NCI-H146 treated with DMSO at 0.1 percent for 48 hours (cell line): Measurements from ENCODE around the gene GALNTL6.
"Not testable (repeated sequence)": the region's sequence is repeated elsewhere in the genome, so short reads cannot be mapped to it uniquely, and the experiment has no call there.

ENCODE experiments used
- DNase-seq: peaks from one replicate; lab custom pipeline; 2025; ENCODE audit not compliant: unreplicated experiment; lab: John Stamatoyannopoulos, UW

GALNTL6 gene

GRCh38 chr4:172787111-172787510 lies 973.9 kb downstream of the GALNTL6 start:
- DNase-seq = no peak

DNA sequence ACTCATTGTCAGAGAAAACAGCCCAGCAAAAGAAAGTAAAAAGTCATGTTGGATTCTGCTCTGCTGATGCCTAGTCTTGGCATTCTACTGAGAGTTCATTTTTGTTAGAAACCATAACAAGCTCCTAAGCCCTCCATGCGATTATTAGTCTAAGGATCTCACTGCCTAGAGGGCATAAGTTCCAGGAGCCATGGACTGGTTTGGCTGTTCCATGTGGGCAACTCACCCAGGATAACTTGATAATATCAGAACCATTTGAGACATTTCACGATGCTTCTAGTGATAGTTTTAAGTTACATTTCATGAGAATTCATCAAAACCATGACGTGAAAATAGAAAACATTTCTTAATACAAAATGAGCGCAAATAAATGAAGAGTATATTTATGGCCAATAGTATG lies 978.6 kb downstream of the GALNTL6 start:
- no peak for DNase-seq

GRCh38 chr4:172793565-172794306 lies 980.5 kb downstream of the GALNTL6 start:
- no peak for DNase-seq

GRCh38 chr4:172794307-172794703 lies 981.1 kb downstream of the GALNTL6 start:
- no peak for DNase-seq

DNA sequence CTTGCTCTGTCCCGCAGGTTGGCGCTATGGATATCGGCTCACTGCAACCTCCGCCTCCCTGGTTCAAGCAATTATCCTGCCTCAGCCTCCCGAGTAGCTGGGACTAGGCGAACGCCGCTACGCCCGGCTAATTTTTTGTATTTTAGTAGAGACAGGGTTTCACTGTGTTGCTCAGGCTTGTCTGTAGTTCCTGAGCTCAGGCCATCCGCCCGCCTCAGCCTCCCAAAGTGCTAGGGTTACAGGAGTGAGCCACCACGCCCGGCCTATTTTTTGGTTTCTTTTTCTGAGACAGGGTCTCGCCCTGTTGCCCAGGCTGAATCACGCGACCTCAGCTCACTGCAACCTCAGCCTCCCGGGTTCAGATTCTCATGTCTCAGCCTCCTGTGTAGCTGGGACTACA lies 984.1 kb downstream of the GALNTL6 start:
- not testable (repeated sequence) for DNase-seq

DNA sequence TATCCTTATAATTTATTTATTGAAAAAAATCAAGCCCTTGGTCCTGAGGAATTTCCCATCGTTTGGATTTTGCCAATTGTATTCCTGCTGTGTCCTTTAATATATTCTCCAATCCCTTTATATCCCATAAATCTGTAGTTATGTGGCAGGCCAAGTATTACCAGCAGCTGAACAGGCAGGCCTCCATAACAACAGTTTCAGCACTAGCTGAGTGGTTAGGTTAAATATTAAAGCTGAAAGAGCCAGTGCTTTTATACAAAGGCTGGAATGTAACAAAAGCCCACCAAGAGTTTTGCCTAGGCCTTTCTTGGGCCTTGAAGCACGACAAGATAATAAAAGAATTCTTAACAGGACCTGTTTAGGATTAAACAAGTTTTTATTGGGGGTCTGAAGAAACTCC lies 988.8 kb downstream of the GALNTL6 start:
- no peak for DNase-seq

GRCh38 chr4:172806841-172807240 lies 993.6 kb downstream of the GALNTL6 start:
- no peak for DNase-seq

DNA sequence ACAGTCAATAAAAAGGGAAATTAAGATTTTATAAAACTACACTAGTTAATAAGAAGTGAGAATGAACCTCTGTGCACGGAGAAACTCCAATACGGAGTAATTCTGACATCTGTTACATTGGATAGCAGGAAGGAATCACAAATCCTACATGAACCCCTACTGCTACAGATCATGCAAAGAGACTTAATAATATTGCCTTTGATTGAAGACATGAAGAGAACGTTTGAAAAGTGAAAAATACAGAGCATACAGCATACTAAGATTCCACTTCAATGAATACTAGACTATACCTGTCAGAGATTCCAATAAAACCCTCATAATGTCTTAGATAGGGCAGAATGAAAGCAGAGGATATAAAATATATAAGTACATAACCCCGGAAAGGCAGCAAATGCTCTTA lies 995.0 kb downstream of the GALNTL6 start:
- no peak for DNase-seq

DNA sequence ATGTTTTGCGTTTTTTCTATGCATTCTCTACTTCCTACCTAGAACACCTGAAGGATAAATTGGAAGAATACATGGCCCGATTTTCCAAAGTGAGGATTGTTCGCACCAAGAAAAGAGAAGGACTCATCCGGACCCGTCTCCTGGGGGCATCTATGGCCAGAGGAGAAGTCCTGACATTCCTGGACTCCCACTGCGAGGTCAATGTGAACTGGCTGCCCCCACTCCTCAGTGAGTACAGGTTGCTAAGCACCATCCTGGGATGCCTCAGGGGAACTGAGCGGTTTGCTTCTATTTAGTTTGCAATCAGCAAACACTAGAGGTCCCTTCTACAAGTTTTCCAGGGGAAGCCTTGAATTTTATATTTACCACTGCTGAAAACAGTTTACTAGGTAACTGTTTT lies 996.1 kb downstream of the GALNTL6 start:
- peak; percentile 28 for DNase-seq

GRCh38 chr4:172813359-172813923 lies 1000.2 kb downstream of the GALNTL6 start:
- no peak for DNase-seq

- no peak for DNase-seq
Observed at GRCh38 chr4:172815499-172816164, 1002.4 kb downstream of the GALNTL6 start.

DNA sequence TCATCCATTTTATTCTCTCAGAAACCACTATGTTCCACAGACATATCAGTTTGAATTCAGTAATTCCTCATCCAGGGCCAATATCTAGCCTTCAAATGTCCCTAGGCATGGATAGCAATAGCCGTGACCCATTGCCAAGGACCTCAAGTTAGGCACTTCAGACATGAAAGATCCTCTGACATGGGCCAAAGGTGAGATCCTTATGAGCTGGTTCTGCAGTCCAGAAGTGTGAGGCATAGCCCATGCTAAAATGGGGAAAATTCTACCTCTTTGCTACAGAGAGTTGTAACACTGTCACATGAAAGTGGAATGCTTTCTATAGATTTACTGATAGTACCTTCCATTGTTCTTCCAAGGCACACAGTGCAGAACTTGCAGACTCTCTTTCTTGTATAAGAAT lies 1005.7 kb downstream of the GALNTL6 start:
- DNase-seq = no peak

- DNase-seq = no peak
Observed at GRCh38 chr4:172819353-172819752, 1006.1 kb downstream of the GALNTL6 start.

- no peak for DNase-seq
Observed at GRCh38 chr4:172822331-172822730, 1009.1 kb downstream of the GALNTL6 start.

- DNase-seq = peak; percentile 1
Observed at GRCh38 chr4:172826346-172826745, 1013.1 kb downstream of the GALNTL6 start.

DNA sequence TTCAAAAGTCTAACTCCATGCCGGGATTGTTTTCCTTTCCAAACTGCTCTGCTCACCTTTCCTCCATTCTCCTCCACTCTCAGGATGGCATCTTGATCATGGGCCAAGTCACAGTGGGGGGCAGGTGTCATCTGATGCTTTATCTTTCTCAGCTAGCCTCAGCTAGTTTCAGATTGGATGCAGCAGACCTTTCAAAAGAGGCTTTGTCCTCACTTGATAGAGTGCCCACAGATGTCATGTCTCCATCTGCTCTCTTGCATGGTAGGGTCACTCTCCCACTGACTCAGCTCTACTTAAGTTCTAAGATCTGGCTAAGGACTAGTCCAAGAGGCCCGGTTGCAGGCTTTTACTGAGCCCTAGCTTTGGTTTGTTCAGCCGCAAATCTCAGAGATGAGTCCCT lies 1013.7 kb downstream of the GALNTL6 start:
- peak; percentile 65 for DNase-seq

DNA sequence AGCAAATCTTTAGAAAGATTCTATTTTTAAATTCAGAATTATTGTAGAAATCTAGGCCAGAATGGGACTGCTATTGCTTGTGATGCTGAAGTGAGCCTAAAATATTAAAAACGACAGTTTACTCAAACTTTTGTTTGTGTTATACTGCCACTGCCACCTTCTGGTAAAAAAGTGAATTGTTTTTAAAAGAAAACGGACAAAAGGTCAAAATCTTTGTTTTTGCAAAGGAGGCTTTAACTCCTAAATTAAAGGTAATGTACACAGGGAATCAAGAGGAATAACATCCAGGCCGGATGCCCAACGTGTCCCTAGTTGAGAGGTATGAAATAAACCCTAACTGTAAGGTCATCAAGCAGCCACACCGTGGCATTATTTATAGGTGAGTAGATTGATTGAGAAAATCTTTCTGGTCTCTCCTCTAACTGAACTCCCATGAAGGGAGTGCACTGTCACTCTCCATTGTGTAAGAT lies 1017.1 kb downstream of the GALNTL6 start:
- DNase-seq = peak; percentile 7

- no peak for DNase-seq
Observed at GRCh38 chr4:172836661-172837060, 1023.5 kb downstream of the GALNTL6 start.

- no peak for DNase-seq
Observed at GRCh38 chr4:172838111-172838510, 1024.9 kb downstream of the GALNTL6 start.

DNA sequence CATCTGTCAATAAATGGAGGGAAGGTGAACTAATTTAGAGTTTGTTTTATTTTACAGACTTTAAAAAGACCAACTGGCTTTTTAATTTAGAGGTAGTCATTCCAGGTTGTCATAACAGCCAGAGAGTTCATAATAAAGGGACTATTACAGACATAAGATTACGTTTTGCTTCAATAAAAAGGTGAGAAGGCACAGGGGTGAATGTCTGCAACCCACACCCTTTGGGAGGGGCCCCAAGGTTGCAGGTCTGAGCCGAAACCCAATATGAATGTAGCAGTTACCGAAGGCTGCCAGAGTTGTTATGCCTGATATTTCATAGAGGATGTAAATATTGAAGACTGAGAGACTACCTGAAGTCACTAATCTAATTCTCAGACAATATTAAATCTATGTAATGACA lies 1025.7 kb downstream of the GALNTL6 start:
- DNase-seq = no peak

- DNase-seq = no peak
Observed at GRCh38 chr4:172842779-172843178, 1029.6 kb downstream of the GALNTL6 start.

- DNase-seq = no peak
Observed at GRCh38 chr4:172843192-172843591, 1030.0 kb downstream of the GALNTL6 start.
